GM20431 (cell line): Measurements from ENCODE around the gene EXOC4.

ENCODE experiments used
- in situ Hi-C: fragments of 300-500 bp; cut with MseI, MboI; formaldehyde crosslinking; loops from one replicate; pipeline ENCODE4 v1.15.0; 2020; ENCODE audit warnings: low sequenced_read_pairs; ENCODE audit not compliant: unreplicated experiment

Gene EXOC4

GRCh38 chr7:134022286-134022911 lies 769.5 kb downstream of the EXOC4 start:
- in situ Hi-C loops: no loop called here

DNA sequence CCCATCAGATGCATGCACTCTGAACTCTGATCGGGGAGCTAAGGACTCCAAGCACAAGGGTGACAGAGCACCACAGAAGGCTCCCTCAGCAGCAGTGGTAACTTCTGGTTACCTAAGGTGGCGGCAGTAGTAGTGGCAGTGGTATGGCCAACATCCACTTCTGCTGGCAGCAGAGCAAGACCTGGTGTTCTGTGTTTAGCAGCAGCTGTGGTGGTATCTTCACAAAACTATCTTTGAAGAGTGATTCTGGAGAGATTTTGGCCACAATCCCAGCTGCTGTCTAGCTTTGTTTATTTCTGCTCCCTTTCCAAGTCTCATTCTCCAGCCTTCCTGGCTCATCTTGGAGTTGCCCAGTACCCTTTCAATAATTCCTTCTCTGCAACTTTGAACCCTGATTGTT lies 771.9 kb downstream of the EXOC4 start:
- in situ Hi-C loops: no loop called here

GRCh38 chr7:134028853-134029252 lies 776.0 kb downstream of the EXOC4 start:
- in situ Hi-C loops: no loop called here

GRCh38 chr7:134029743-134030142 lies 776.9 kb downstream of the EXOC4 start:
- in situ Hi-C loops: no loop called here

GRCh38 chr7:134030460-134030865 lies 777.6 kb downstream of the EXOC4 start:
- in situ Hi-C loops: no loop called here

DNA sequence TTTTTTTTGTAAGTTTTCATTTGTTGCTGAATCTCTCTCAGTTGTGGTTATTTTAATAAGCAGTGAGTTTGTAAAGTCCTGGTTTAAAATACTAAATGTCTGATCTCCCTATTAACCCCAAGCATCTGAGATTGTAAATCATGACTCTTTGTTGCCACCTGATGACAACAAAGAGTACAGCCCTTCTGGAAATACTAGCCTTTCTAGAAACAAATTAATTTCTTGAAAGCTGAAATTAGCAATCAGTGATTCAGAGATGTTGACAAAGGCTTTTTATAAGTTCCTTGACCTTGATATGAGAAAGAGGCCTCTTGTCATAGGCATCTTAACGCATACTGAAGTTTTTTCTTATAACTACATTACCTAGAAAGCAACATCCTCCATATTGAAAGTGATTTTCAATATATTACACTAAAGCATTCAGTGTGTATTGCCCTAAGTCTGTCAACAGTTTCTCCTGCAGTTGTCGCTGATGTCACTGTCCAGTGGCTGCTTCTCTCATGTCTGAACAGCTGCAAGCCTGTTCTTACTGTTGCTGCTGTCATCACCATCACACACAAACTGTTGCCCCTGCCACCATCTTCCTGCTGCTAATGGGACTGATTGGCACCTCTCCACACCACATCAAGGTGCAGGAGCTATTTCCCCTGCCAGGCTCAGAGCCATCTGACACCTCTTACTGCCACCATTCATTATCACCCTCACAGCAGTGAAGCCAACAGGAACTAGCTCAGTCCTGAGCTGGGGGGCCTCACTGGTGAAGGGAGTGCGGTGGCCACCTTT lies 779.1 kb downstream of the EXOC4 start:
- in situ Hi-C loops: no loop called here

GRCh38 chr7:134034652-134035051 lies 781.8 kb downstream of the EXOC4 start:
- in situ Hi-C loops: no loop called here

- in situ Hi-C loops: no loop called here
Measured at GRCh38 chr7:134037991-134038390, 785.1 kb downstream of the EXOC4 start.

GRCh38 chr7:134040988-134041387 lies 788.1 kb downstream of the EXOC4 start:
- in situ Hi-C loops: no loop called here

DNA sequence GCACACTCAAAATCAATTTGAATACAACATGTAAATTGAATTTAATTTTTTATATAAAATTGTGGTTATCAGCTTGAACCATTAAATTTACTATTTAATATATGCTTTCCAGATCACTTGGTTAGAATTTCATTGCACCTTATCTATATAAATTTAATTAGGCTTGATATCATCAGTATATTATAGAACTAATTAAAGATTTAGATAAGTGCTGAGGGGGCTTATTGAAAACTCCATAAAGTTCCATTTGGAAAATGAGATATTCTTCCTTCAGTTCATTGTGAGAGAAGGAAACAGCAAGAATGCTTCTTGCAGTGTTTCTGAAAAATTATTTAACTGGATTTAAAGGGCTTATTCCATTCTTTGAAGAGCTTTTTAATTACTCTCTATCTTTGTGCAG lies 788.6 kb downstream of the EXOC4 start:
- in situ Hi-C loops: no loop called here

DNA sequence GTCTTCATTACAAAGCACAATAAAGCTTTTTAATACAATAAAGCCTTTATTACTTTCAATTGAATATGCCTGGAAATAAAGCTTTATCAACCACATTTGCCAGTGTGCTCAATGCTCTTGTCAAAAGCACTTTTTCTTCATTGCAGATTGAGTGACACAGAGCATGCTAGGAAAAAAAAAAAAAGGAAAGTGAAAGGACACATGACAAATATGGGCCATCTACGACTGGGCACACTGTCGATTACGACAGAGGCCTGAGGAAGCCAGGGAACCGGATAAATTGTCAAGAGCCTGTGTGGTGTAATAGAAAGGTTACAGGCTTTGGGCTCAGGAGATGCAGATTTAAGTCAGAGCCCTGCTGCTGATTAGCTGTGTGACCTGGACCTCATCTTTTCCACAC lies 789.4 kb downstream of the EXOC4 start:
- in situ Hi-C loops: no loop called here

DNA sequence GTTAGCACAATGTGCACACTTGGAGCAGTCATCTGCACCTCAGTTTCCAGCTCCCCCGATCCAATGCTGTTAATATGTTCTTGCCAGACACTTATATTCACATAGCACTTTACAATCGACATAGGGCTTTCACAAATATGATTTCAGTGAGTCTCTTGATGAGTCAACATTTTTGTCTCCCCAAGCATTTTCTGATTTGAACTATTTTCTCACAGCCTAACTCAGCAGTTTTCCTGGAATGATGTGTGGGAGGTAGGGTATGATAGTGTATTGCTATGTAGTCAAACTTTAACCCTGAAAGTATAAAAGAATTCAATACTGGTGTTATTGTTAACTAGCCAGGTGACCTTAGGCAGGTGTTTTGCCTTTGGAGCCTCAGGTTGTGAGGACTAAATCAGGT lies 791.8 kb downstream of the EXOC4 start:
- in situ Hi-C loops: no loop called here

DNA sequence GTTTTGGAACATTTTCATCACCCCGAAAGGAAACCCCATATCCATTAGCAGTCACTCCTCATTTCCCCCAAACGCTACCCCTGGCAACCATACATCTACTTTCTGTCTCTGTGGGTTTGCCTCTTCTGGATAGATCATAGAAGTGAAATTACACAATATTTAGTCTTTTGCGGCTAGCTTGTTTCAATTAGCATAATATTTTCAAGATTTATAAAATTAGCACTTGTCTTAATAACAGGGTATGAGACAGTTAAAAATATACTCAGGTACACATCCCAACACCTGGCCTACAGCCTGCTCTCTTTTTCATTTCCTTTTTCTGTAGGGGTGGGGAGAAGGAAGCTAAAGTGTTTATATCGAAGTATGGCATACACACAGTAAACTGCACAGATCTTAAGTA lies 792.8 kb downstream of the EXOC4 start:
- in situ Hi-C loops: no loop called here

DNA sequence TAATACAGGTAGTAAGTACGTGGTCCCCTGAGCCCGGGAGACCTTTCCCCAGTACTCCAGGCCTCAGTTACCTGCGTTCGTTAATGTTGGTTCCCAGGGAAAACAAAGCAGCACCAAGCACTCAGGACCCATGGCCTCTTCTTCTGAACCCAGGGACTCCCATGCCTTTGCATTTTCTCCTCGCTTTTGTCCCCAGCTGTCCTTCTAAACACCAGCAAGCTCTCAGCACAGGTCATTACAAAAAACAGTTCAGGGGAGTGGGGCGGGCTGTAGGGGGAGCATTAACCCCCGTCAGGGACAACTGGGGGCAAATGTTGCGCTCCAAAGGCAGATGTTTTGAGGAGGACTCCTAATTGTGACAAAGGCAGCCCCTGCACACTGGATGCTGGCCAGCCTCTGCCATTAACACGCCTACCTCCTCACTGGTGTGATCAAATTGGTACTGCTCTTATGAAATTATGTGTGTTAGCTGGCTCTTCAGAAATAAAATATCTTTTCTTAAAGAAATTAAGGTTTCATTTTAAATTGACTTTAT lies 793.8 kb downstream of the EXOC4 start:
- in situ Hi-C loops: no loop called here

GRCh38 chr7:134047675-134048074 lies 794.8 kb downstream of the EXOC4 start:
- in situ Hi-C loops: no loop called here

GRCh38 chr7:134048166-134048565 lies 795.3 kb downstream of the EXOC4 start:
- in situ Hi-C loops: no loop called here

- in situ Hi-C loops: no loop called here
Measured at GRCh38 chr7:134051020-134051419, 798.1 kb downstream of the EXOC4 start.

GRCh38 chr7:134056816-134057215 lies 803.9 kb downstream of the EXOC4 start:
- in situ Hi-C loops: no loop called here

DNA sequence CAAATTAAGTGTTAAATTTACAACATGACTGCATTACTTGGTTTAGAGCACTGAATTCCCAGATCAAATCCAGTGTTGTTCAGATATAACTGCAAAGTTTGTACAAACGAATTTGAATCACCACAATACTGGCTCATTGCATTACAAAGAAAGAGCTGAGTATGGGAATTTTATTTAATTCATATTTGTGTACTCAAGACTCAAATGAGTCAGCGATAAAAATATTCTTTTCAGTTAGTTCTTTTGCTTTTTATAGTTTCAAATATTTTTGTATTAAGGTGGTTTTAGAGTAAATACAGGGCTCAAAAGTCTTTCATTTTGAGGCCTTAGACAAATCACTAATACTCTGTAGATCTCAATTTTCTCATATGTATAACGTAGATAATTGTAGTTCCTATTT lies 805.6 kb downstream of the EXOC4 start:
- in situ Hi-C loops: no loop called here

DNA sequence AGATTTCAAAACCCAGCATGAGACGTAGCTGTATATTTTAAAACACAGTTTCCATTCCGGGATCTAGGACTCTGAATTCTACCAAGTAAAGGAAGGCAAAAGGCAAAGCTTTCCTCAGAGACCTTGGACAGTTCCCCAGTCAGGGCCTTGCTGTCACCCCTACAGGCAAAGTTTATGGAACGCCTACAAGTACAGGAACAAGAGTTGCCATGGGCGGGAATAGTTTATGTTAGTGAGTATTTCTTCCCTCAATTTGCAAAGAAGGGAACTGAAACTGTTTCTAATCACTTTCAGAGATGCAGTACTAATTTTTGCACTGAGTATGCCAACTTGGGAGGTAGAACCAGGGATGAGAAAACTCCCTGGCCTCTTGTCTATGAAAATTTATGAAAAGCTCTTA lies 806.1 kb downstream of the EXOC4 start:
- in situ Hi-C loops: no loop called here

DNA sequence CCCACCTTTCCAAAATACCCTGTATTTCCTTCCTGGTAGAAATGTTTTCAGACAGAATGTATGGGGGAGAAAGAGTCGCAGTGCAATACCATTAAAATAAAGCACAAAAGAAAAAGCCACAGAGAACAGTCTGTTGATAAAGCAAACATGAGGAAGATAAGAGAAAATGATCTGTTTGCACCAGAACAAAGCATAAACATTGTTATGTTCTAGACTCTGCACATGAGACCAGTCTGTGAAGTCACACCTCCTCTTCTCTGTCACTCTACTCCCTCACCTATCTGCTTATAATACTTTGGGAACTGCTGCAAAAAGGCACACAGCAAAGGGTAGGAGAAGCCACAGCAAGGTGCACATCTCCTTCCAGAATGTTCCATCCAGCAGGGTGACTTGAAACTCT lies 807.0 kb downstream of the EXOC4 start:
- in situ Hi-C loops: no loop called here

- in situ Hi-C loops: no loop called here
Measured at GRCh38 chr7:134060874-134061273, 808.0 kb downstream of the EXOC4 start.
